ENCODE results near the gene TLE2. TPM values are rescaled to one million over a fixed set of nuclear protein-coding genes. Genes with fewer than 3 reads are reported as not detected.

The TLE2 gene
- total and polyA plus RNA-seq, 9 of the 15 experiments (the other 6 are each of a cell fraction or from before 2014, with no cell fraction given) = 0.35 to 13.1 (median 6.2) TPM

DNA sequence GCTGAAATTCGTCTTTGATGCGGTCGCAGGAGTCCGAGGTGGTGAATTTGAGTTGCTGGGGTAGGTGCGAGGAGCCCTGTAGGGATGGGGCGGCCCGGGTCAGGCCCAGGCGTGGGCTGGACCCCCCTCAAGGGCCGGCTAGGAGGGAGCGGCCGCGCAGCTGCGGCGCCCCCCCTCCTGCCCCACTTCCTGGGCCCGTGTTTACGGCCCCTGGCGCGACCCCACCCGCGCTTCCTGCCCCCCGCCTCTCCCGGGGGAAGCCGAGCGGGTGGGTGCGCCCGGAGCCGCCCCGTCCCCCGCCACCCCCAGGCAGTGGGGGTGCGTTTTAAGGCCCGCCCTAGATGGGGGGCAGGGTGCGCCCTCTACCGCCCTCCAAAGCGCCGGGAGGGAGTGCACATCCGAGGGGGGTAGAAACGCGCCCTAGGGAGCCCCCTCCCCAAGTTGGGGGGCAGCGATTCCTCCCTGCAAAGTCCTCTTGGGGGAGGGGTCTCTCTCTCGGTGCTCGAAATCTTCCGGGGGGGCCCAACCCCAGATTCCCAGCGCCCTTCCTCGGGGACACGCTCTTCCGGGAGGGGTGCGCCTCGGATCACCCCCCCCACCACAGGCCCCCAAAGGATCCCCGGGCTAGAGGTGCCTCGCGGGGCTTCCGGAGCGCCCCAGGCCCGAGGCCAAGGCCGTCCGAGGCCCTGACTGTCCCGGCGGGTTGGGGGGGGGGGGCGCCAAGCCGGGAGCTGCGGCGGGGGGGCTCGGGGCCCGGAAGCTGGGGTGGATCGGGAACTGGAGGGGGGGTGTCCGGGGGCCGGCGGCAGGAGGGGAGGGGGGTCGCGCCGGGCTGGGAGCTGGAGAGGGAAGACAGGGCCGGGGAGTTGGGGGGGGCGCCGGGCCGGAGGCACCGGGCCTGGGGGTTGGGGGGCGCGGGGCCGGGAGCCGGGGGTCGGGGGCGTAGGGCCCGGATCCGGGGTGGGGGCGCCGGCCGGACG is 32.4 kb upstream of the TLE2 start (continued):
- no peak for TF ChIP-seq SAFB (IDR thresholded peaks at IDR 0.05; ENCODE audit: borderline replicate concordance, low read depth, low read length)
- TF ChIP-seq, protein P1, sequence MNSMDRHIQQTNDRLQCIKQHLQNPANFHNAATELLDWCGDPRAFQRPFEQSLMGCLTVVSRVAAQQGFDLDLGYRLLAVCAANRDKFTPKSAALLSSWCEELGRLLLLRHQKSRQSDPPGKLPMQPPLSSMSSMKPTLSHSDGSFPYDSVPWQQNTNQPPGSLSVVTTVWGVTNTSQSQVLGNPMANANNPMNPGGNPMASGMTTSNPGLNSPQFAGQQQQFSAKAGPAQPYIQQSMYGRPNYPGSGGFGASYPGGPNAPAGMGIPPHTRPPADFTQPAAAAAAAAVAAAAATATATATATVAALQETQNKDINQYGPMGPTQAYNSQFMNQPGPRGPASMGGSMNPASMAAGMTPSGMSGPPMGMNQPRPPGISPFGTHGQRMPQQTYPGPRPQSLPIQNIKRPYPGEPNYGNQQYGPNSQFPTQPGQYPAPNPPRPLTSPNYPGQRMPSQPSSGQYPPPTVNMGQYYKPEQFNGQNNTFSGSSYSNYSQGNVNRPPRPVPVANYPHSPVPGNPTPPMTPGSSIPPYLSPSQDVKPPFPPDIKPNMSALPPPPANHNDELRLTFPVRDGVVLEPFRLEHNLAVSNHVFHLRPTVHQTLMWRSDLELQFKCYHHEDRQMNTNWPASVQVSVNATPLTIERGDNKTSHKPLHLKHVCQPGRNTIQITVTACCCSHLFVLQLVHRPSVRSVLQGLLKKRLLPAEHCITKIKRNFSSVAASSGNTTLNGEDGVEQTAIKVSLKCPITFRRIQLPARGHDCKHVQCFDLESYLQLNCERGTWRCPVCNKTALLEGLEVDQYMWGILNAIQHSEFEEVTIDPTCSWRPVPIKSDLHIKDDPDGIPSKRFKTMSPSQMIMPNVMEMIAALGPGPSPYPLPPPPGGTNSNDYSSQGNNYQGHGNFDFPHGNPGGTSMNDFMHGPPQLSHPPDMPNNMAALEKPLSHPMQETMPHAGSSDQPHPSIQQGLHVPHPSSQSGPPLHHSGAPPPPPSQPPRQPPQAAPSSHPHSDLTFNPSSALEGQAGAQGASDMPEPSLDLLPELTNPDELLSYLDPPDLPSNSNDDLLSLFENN (IDR thresholded peaks at IDR 0.05; ENCODE audit: low read depth in 2 of 2, low read length in 2 of 2) = no peak
- no peak for TF ChIP-seq SRSF7 (optimal IDR thresholded peaks at IDR 0.05; ENCODE audit: low read depth, low read length)
- TF ChIP-seq CHCHD3 (CRISPR knock-in tag; IDR thresholded peaks at IDR 0.05) = no peak
- TF ChIP-seq ADNP (tag; IDR thresholded peaks at IDR 0.05) = no peak
- TF ChIP-seq HEY1 (CRISPR knock-in tag; IDR thresholded peaks at IDR 0.05; ENCODE audit: borderline replicate concordance) = no peak
- TF ChIP-seq MBD2 (IDR thresholded peaks at IDR 0.05; ENCODE audit: borderline replicate concordance, low read depth) = peak; percentile 32; the same call in 1 of the 2 replicates
- peak; percentile 97 for TF ChIP-seq ZBTB7A (IDR thresholded peaks at IDR 0.05; ENCODE audit: borderline replicate concordance, control insufficient read depth, low read depth, low read length)
- TF ChIP-seq, protein P2, sequence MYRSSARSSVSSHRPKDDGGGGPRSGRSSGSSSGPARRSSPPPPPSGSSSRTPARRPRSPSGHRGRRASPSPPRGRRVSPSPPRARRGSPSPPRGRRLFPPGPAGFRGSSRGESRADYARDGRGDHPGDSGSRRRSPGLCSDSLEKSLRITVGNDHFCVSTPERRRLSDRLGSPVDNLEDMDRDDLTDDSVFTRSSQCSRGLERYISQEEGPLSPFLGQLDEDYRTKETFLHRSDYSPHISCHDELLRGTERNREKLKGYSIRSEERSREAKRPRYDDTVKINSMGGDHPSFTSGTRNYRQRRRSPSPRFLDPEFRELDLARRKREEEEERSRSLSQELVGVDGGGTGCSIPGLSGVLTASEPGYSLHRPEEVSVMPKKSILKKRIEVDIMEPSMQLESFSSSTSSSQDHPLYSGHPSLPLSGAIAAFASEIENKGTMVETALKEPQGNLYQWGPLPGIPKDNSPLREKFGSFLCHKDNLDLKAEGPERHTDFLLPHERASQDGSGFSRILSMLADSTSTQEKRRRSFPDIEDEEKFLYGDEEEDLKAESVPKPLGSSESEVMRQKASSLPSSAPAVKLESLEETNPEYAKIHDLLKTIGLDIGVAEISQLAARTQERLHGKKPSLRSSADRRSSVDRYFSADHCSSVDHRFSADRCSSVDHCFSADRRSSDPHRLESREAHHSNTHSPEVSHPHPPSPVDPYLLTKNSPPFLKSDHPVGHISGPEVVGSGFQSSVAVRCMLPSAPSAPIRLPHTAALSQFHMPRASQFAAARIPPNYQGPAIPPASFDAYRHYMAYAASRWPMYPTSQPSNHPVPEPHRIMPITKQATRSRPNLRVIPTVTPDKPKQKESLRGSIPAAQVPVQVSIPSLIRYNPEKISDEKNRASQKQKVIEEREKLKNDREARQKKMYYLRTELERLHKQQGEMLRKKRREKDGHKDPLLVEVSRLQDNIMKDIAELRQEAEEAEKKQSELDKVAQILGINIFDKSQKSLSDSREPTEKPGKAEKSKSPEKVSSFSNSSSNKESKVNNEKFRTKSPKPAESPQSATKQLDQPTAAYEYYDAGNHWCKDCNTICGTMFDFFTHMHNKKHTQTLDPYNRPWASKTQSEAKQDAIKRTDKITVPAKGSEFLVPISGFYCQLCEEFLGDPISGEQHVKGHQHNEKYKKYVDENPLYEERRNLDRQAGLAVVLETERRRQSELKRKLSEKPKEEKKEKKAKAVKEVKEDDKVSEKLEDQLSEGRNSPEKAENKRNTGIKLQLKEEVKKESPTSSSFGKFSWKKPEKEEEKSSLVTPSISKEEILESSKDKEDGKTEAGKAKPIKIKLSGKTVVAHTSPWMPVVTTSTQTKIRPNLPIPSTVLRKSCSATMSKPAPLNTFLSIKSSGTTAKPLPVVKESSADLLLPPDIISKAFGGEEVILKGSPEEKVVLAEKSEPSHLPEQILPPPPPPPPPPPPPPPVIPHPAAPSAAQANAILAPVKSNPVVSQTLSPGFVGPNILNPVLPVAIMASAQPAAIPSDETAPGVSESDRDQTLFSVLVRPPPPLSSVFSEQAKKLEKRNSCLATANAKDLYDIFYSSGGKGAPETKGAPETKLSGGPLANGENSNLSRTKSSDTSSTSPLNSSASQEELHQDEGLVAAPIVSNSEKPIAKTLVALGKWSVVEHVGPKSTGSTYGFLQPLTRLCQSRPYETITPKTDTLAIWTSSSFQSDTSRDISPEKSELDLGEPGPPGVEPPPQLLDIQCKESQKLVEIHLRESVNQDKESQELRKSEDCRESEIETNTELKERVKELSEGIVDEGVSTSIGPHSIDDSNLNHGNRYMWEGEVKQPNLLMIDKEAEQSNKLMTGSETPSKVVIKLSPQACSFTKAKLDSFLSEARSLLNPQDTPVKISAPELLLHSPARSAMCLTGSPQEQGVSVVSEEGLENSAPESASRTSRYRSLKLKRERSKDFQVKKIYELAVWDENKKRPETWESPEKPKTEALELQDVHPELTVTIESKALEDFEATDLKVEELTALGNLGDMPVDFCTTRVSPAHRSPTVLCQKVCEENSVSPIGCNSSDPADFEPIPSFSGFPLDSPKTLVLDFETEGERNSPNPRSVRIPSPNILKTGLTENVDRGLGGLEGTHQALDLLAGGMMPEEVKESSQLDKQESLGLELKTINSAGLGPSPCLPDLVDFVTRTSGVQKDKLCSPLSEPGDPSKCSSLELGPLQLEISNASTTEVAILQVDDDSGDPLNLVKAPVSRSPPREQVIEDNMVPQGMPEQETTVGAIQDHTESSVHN (IDR thresholded peaks at IDR 0.05; ENCODE audit: borderline replicate concordance in 1 of 2, low read depth in 1 of 2) = no peak
- TF ChIP-seq ZNF830 (CRISPR knock-in tag; IDR thresholded peaks at IDR 0.05) = no peak
- no peak for TF ChIP-seq ZNF239 (CRISPR knock-in tag; IDR thresholded peaks at IDR 0.05)
- no peak for TF ChIP-seq BRCA1 (IDR thresholded peaks at IDR 0.05)
- no peak for TF ChIP-seq BRCA1 (CRISPR knock-in tag; IDR thresholded peaks at IDR 0.05)
- TF ChIP-seq ZNF408 (CRISPR knock-in tag; IDR thresholded peaks at IDR 0.05; ENCODE audit: low read depth) = no peak
- peak; percentile 61; the same call in 1 of the 2 replicates for TF ChIP-seq OTX1 (CRISPR knock-in tag; IDR thresholded peaks at IDR 0.05)
